ENCODE measurements around the gene L3MBTL4.
"Not testable (repeated sequence)": the region's sequence is repeated elsewhere in the genome, so short reads cannot be mapped to it uniquely, and the experiment has no call there.

L3MBTL4 gene

GRCh38 chr18:6106091-6106685 is 308.5 kb downstream of the L3MBTL4 start:
- DNase-seq (ENCODE audit: low spot score) = no peak

GRCh38 chr18:6103741-6104140 is 311.0 kb downstream of the L3MBTL4 start:
- no peak for DNase-seq (ENCODE audit: low spot score)

- DNase-seq (ENCODE audit: low spot score) = no peak
Measured at GRCh38 chr18:6096730-6097129, 318.0 kb downstream of the L3MBTL4 start.

GRCh38 chr18:6088432-6088831 is 326.3 kb downstream of the L3MBTL4 start:
- no peak for DNase-seq (ENCODE audit: low spot score)

GRCh38 chr18:6086731-6087130 is 328.0 kb downstream of the L3MBTL4 start:
- DNase-seq (ENCODE audit: low spot score) = no peak

GRCh38 chr18:6079406-6079805 is 335.3 kb downstream of the L3MBTL4 start:
- no peak for DNase-seq (ENCODE audit: low spot score)

GRCh38 chr18:6078877-6079276 is 335.8 kb downstream of the L3MBTL4 start:
- no peak for DNase-seq (ENCODE audit: low spot score)

- not testable (repeated sequence) for DNase-seq (ENCODE audit: low spot score)
Measured at GRCh38 chr18:6072423-6072822, 342.3 kb downstream of the L3MBTL4 start.

GRCh38 chr18:6069539-6069938 is 345.2 kb downstream of the L3MBTL4 start:
- no peak for DNase-seq (ENCODE audit: low spot score)

GRCh38 chr18:6069103-6069502 is 345.6 kb downstream of the L3MBTL4 start:
- no peak for DNase-seq (ENCODE audit: low spot score)

GRCh38 chr18:6060149-6060548 is 354.6 kb downstream of the L3MBTL4 start:
- no peak for DNase-seq (ENCODE audit: low spot score)

GRCh38 chr18:6059551-6059950 is 355.2 kb downstream of the L3MBTL4 start:
- DNase-seq (ENCODE audit: low spot score) = no peak

- DNase-seq (ENCODE audit: low spot score) = no peak
Measured at GRCh38 chr18:6058941-6059340, 355.8 kb downstream of the L3MBTL4 start.

- no peak for DNase-seq (ENCODE audit: low spot score)
Measured at GRCh38 chr18:6057604-6058003, 357.1 kb downstream of the L3MBTL4 start.

- no peak for DNase-seq (ENCODE audit: low spot score)
Measured at GRCh38 chr18:6056171-6056910, 358.4 kb downstream of the L3MBTL4 start.

GRCh38 chr18:6055711-6056110 is 359.0 kb downstream of the L3MBTL4 start:
- no peak for DNase-seq (ENCODE audit: low spot score)

- DNase-seq (ENCODE audit: low spot score) = no peak
Measured at GRCh38 chr18:6054256-6054842, 360.4 kb downstream of the L3MBTL4 start.

GRCh38 chr18:6052449-6052913 is 362.2 kb downstream of the L3MBTL4 start:
- no peak for DNase-seq (ENCODE audit: low spot score)

- not testable (repeated sequence) for DNase-seq (ENCODE audit: low spot score)
Measured at GRCh38 chr18:6047596-6047995, 367.1 kb downstream of the L3MBTL4 start.

- no peak for DNase-seq (ENCODE audit: low spot score)
Measured at GRCh38 chr18:6044773-6045172, 369.9 kb downstream of the L3MBTL4 start.

- no peak for DNase-seq (ENCODE audit: low spot score)
Measured at GRCh38 chr18:6044319-6044718, 370.4 kb downstream of the L3MBTL4 start.

GRCh38 chr18:6039055-6039454 is 375.7 kb downstream of the L3MBTL4 start:
- no peak for DNase-seq (ENCODE audit: low spot score)

- no peak for DNase-seq (ENCODE audit: low spot score)
Measured at GRCh38 chr18:6031442-6031841, 383.3 kb downstream of the L3MBTL4 start.
